DOHH2 (cell line): ENCODE results near the gene SRGAP3.

ENCODE experiments used
- H3F3A ChIP-seq: fragments of 200-600 bp; sonication (generic), shearing (Covaris generic); 2 replicates; pipeline ENCODE4 v1.6.0; 2016; ENCODE audit warnings: antibody characterized with exemption, mild to moderate bottlenecking; ENCODE audit not compliant: control insufficient read depth, insufficient read depth
- H3K27ac ChIP-seq: fragments of 200-600 bp; sonication (generic); 2 replicates; pipeline ENCODE4 v1.5.1; 2014; ENCODE audit warnings: low read depth, mild to moderate bottlenecking, low read length, moderate library complexity
- H3K27me3 ChIP-seq: fragments of 200-600 bp; sonication (generic); 2 replicates; pipeline ENCODE4 v1.6.1; 2014; ENCODE audit warnings: mild to moderate bottlenecking, low read length, mixed read lengths; ENCODE audit not compliant: control insufficient read depth
- H3K36me3 ChIP-seq: fragments of 200-600 bp; sonication (generic); 2 replicates; pipeline ENCODE4 v1.6.1; 2014; ENCODE audit warnings: mild to moderate bottlenecking, low read length, moderate library complexity, mixed read lengths; ENCODE audit not compliant: control insufficient read depth
- H3K4me1 ChIP-seq: fragments of 200-600 bp; sonication (generic); 2 replicates; pipeline ENCODE4 v1.6.1; 2014; ENCODE audit warnings: mild to moderate bottlenecking, low read length, mixed read lengths; ENCODE audit not compliant: control insufficient read depth
- H3K4me2 ChIP-seq: fragments of 200-600 bp; sonication (generic); 2 replicates; pipeline ENCODE4 v1.6.0; 2014; ENCODE audit warnings: mild to moderate bottlenecking, low read length, moderate library complexity
- H3K4me3 ChIP-seq: fragments of 200-600 bp; sonication (generic); 2 replicates; pipeline ENCODE4 v1.5.1; 2014; ENCODE audit warnings: mild to moderate bottlenecking, low read length, mixed read lengths
- H3K79me2 ChIP-seq: fragments of 200-600 bp; sonication (generic); 2 replicates; pipeline ENCODE4 v1.6.1; 2014; ENCODE audit warnings: mild to moderate bottlenecking, low read length, mixed read lengths; ENCODE audit not compliant: control insufficient read depth
- H3K9me2 ChIP-seq: fragments of 200-600 bp; sonication (generic); replicated peaks from 2 replicates; pipeline ENCODE4 v1.6.1; 2014; ENCODE audit warnings: mild to moderate bottlenecking, low read length, mixed read lengths; ENCODE audit not compliant: control insufficient read depth
- H3K9me3 ChIP-seq: fragments of 200-600 bp; sonication (generic); 2 replicates; pipeline ENCODE4 v1.6.1; 2014; ENCODE audit warnings: antibody characterized with exemption, low read length, mixed read lengths; ENCODE audit not compliant: control insufficient read depth, insufficient read depth
- H4K20me1 ChIP-seq: fragments of 200-600 bp; sonication (generic); 2 replicates; pipeline ENCODE4 v1.6.0; 2014; ENCODE audit warnings: low read depth, mild to moderate bottlenecking, antibody characterized with exemption, low read length, moderate library complexity; ENCODE audit not compliant: control insufficient read depth, insufficient read depth
- CTCF ChIP-seq: fragments of 200-600 bp; sonication (generic); IDR thresholded peaks from one replicate; pipeline ENCODE4 v1.5.1; 2014; ENCODE audit warnings: antibody characterized with exemption, mild to moderate bottlenecking, low read depth, low read length; ENCODE audit not compliant: poor library complexity, severe bottlenecking
- EZH2phosphoT487 ChIP-seq: fragments of 200-600 bp; sonication (generic); IDR thresholded peaks from 2 replicates; pipeline ENCODE4 v1.6.1; 2017; ENCODE audit warnings: borderline replicate concordance, mild to moderate bottlenecking, antibody characterized with exemption, low read length, moderate library complexity, mixed read lengths

SRGAP3 gene

GRCh38 chr3:9066775-9067174, 182.7 kb downstream of the SRGAP3 start:
- no peaks in the 10 kb centered on the region for H3K9me2 ChIP-seq
- no peak overlapping the region for H3K4me3 ChIP-seq
- no peaks in the 10 kb centered on the region for H3F3A ChIP-seq
- no peaks in the 10 kb centered on the region for H3K27me3 ChIP-seq
- no peak overlapping the region for H3K27ac ChIP-seq
- no peaks in the 10 kb centered on the region for H4K20me1 ChIP-seq
- peaks cover 3% of the 10 kb centered on the region; the same call in 1 of the 2 replicates for H3K9me3 ChIP-seq
- H3K4me1 ChIP-seq: no peaks in the 10 kb centered on the region
- no peaks in the 10 kb centered on the region for H3K79me2 ChIP-seq
- H3K4me2 ChIP-seq: no peak overlapping the region
- TF ChIP-seq CTCF: no peak
- TF ChIP-seq EZH2phosphoT487: no peak
- no peaks in the 10 kb centered on the region for H3K36me3 ChIP-seq

GRCh38 chr3:9066141-9066540, 183.3 kb downstream of the SRGAP3 start:
- H3F3A ChIP-seq: no peaks in the 10 kb centered on the region
- no peak overlapping the region for H3K4me3 ChIP-seq
- H3K9me2 ChIP-seq: no peaks in the 10 kb centered on the region
- no peaks in the 10 kb centered on the region for H3K4me1 ChIP-seq
- no peaks in the 10 kb centered on the region for H3K79me2 ChIP-seq
- H3K27ac ChIP-seq: no peak overlapping the region
- H3K4me2 ChIP-seq: no peak overlapping the region
- H3K36me3 ChIP-seq: no peaks in the 10 kb centered on the region
- no peaks in the 10 kb centered on the region for H4K20me1 ChIP-seq
- H3K27me3 ChIP-seq: no peaks in the 10 kb centered on the region
- TF ChIP-seq EZH2phosphoT487 (no peak), CTCF (no peak)
- H3K9me3 ChIP-seq: peaks cover 3% of the 10 kb centered on the region; the same call in 1 of the 2 replicates

GRCh38 chr3:9064850-9065249, 184.6 kb downstream of the SRGAP3 start:
- H3K4me1 ChIP-seq: no peaks in the 10 kb centered on the region
- peaks cover 3% of the 10 kb centered on the region; the same call in 1 of the 2 replicates for H3K9me3 ChIP-seq
- H3F3A ChIP-seq: no peaks in the 10 kb centered on the region
- no peak overlapping the region for H3K27ac ChIP-seq
- H3K9me2 ChIP-seq: no peaks in the 10 kb centered on the region
- no peaks in the 10 kb centered on the region for H3K27me3 ChIP-seq
- no peak for TF ChIP-seq EZH2phosphoT487
- no peak for TF ChIP-seq CTCF
- no peaks in the 10 kb centered on the region for H3K79me2 ChIP-seq
- H3K36me3 ChIP-seq: no peaks in the 10 kb centered on the region
- no peak overlapping the region for H3K4me2 ChIP-seq
- H3K4me3 ChIP-seq: no peak overlapping the region
- no peaks in the 10 kb centered on the region for H4K20me1 ChIP-seq
